Lower lobe of right lung (tissue), 2 donors: ENCODE results near the gene PRPF38B. TPM values are rescaled to one million over a fixed set of nuclear protein-coding genes. Genes with fewer than 3 reads are reported as not detected.
A peak's percentile ranks its signal among the peaks of the same experiment; 100 is the strongest.

Experiments used
- ATAC-seq, 2 donors: fragments of 200-7000 bp; cut with Tn5 transposase; one replicate each; pipeline ENCODE4 v1.9.1; 2020 to 2022; ENCODE audit warnings: mild to moderate bottlenecking in 2 of 2, moderate library complexity in 2 of 2
- DNase-seq: peaks from one replicate; pipeline ENCODE4 v3.0.0-alpha.2; 2020
- H3K27ac ChIP-seq: fragments of 200-600 bp; one replicate; pipeline ENCODE4 v1.8.0; 2022
- H3K27me3 ChIP-seq: fragments of 200-600 bp; one replicate; pipeline ENCODE4 v1.8.0; 2022; ENCODE audit warnings: low read depth
- H3K36me3 ChIP-seq: fragments of 200-600 bp; one replicate; pipeline ENCODE4 v1.8.0; 2022; ENCODE audit warnings: mild to moderate bottlenecking
- H3K4me1 ChIP-seq: fragments of 200-600 bp; one replicate; pipeline ENCODE4 v1.8.0; 2022
- H3K4me3 ChIP-seq: fragments of 200-600 bp; one replicate; pipeline ENCODE4 v1.8.0; 2022; ENCODE audit warnings: mild to moderate bottlenecking
- H3K9me3 ChIP-seq: fragments of 200-600 bp; one replicate; pipeline ENCODE4 v1.8.0; 2022
- CTCF ChIP-seq: fragments of 200-600 bp; IDR thresholded peaks from one replicate; pipeline ENCODE4 v1.8.0; 2022; ENCODE audit warnings: antibody characterized with exemption, mild to moderate bottlenecking
- intact Hi-C: fragments of 100-400 bp; cut with DNase I; formaldehyde crosslinking; loops from one replicate; pipeline ENCODE4 v1.11.0; 2022
- total RNA-seq: library from RNA; stranded (reverse); fragmentation: NEBNext Ultra II Directional; extraction: Animal tissue kit (Norgen Biotek cat#: 25700); gene quantifications from one replicate; pipeline ENCODE4 v1.2.1, GENCODE V29; 2021
- donor health status: DM: no; HTN: yes; CAD: no; lungs with severe emphysema.

Gene PRPF38B
- total RNA-seq, 1 donor from 2014 or later = 41.0 TPM

GRCh38 chr1:108686614-108687313, 5.3 kb upstream of the PRPF38B start:
- no peak overlapping the region for H3K27ac ChIP-seq
- H3K36me3 ChIP-seq = no peaks in the 10 kb centered on the region
- no peak for DNase-seq
- no peaks in the 10 kb centered on the region for H3K9me3 ChIP-seq
- TF ChIP-seq CTCF = no peak
- H3K4me1 ChIP-seq = peaks cover 7% of the 10 kb centered on the region
- no peak overlapping the region for H3K4me3 ChIP-seq
- ATAC-seq = no peak
- H3K27me3 ChIP-seq = no peaks in the 10 kb centered on the region
- intact Hi-C loops = no loop called here

GRCh38 chr1:108691128-108691941, 775 bp upstream of the PRPF38B start:
- intact Hi-C loops = no loop called here
- Histone ChIP-seq H3K36me3 (peaks cover 11% of the 10 kb centered on the region), H3K27me3 (no peaks in the 10 kb centered on the region), H3K27ac (peak overlapping the region; percentile 97), H3K4me1 (peaks cover 32% of the 10 kb centered on the region), H3K4me3 (peak overlapping the region; percentile 75), H3K9me3 (no peaks in the 10 kb centered on the region)
- DNase-seq (no peak), ATAC-seq (no peak)
- TF ChIP-seq CTCF = no peak

- peak overlapping the region; percentile 97 for H3K27ac ChIP-seq
- H3K9me3 ChIP-seq = no peaks in the 10 kb centered on the region
- TF ChIP-seq CTCF = no peak
- H3K27me3 ChIP-seq = no peaks in the 10 kb centered on the region
- intact Hi-C loops = no loop called here
- H3K4me1 ChIP-seq = peaks cover 32% of the 10 kb centered on the region
- ATAC-seq (peak; percentile 75 to 83), DNase-seq (peak; percentile 52)
- H3K4me3 ChIP-seq = peak overlapping the region; percentile 75
- H3K36me3 ChIP-seq = peaks cover 28% of the 10 kb centered on the region
Observed at GRCh38 chr1:108692724-108693655, 880 bp downstream of the PRPF38B start.

- no peak for TF ChIP-seq CTCF
- Histone ChIP-seq H3K27ac (no peak overlapping the region), H3K36me3 (peaks cover 53% of the 10 kb centered on the region), H3K9me3 (no peaks in the 10 kb centered on the region), H3K4me3 (peak overlapping the region; percentile 75), H3K4me1 (peaks cover 32% of the 10 kb centered on the region), H3K27me3 (no peaks in the 10 kb centered on the region)
- intact Hi-C loops = no loop called here
- no peak for DNase-seq
- no peak for ATAC-seq
Observed at GRCh38 chr1:108695535-108695934, 3.4 kb downstream of the PRPF38B start.
